KG1 (cell line): ENCODE measurements around the gene TP53TG3F.
"Not testable (repeated sequence)": the region's sequence is repeated elsewhere in the genome, so short reads cannot be mapped to it uniquely, and the experiment has no call there.

Source experiments
- DNase-seq: peaks from one replicate; lab custom pipeline; 2025; lab: John Stamatoyannopoulos, UW

Gene TP53TG3F, protein sequence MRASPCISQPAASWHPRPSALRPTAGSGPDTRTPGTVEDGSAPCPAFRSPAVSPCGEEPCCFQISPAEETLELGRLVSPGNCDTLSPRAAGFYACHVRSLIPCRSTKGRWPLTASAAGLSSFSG

DNA sequence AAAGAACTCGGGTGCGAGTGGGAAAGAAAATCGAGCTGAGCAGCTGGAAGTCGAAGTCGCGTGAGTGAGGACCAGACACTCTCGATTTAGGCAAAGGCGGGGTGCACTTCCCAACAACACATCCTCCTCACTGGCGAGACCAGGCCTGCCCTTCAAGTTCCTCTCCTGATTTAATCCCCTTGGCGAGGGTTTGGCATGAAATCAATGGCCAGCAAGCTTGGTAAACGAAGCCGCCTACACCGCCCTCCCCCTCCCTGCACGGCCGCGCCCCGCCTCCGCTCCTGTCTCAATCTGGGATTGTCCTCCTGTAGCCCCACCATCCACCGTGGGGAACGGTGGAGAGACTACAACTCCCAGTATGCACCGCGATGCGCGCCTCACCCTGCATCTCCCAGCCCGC lies at the start of gene TP53TG3F:
Gene TP53TG3F (plus strand): TSS at position 301 of the 400 bp plus-strand sequence. CDS start 68 bp downstream, at position 369.
- not testable (repeated sequence) for DNase-seq

DNA sequence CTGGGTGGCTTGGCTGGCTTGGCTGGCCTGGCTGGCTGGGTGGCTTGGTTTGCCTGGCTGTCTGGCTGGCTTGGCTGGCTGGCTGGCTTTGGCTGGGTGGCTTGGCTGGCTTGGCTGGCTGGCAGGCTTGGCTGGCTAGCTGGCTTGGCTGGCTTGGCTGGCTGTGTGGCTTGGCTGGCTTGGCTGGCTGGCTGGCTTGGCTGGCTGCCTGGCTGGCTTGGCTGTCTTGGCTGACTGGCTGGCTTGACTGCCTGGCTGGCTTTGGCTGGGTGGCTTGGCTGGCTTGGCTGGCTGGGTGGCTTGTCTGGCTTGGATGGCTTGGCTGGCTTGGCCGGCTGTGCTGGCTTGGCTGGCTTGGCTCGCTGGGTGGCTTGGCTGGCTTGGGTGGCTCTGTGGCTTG lies 32.2 kb downstream of the TP53TG3F start:
- not testable (repeated sequence) for DNase-seq

DNA sequence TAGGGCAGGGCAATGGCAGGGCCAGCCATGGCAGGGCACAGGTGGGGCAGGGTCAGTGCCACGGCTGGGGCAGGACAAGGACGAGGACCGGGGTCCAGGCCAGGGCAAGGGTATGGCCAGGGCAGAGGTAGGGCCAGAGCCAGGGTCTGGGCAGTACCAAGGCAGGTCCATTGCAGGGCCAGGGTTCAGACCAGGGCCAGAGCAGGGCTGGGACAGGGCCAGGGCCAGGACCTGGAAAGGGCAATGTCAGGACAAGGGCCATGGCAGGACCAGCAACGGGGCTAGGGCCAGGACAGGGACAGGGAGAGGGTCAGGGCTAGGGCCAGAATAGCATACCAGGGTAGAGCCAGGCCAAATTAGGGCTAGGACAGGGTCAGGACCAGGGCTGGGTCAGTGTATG lies 47.8 kb downstream of the TP53TG3F start:
- not testable (repeated sequence) for DNase-seq

DNA sequence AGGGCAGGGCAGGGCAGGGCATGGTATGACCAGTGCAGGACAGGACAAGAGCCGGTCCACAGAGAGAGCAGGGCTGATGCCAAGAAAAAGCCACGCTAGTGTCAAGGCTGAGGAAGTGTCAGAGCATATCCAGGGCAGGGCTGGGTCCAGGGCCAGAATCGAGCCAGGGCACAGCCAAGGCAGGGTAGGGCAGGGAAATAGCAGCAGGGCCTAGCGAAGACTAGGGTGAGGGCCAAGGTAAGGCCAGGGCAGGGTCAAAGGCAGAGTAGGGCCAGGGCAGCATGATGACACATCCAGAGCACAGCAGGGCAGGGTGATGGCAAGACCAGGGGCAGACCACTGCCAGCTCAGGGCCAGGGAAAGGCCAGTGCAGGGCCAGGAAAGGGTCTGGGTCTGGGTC lies 49.7 kb downstream of the TP53TG3F start:
- DNase-seq: not testable (repeated sequence)

DNA sequence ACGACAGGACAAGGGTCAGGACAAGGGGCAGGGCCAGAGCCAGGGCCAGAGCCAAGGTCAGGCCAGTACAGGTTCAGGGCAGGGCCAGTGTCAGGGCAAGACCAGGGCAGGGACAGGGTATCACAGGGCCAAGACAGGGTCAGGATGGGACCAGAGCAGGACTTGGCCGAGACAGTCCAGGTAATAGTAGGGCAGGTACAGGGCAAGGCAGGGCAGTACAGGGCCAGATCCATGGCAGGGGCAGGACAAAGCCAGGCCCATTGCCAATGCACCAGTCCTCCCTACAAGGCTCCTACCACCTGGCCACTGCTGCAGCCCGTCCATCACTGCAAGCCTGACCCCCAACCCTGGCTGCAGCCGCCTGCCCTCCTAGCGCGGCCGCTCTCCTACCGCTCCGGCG lies 50.5 kb downstream of the TP53TG3F start:
- not testable (repeated sequence) for DNase-seq
